Measurements from ENCODE around the gene CELF6.

Gene CELF6

GRCh38 chr15:72319985-72320671, at the start of gene CELF6:
Gene CELF6, minus strand, starts transcription at chr15:72320157. Its CDS starts 283 bp downstream, at chr15:72319874.
- Histone ChIP-seq H2AFZ (ENCODE audit: low read depth) (peak within 1 kb of the TSS; percentile 61; the same call in 1 of the 2 replicates), H3K9ac (peak within 1 kb of the TSS; percentile 44; the same call in 1 of the 2 replicates), H3K27ac (no peak within 1 kb of the TSS), H3K4me3 (IDR thresholded peaks at IDR 0.05; ENCODE audit: insufficient read depth, low read depth, low read length) (peak within 1 kb of the TSS; percentile 49), H4K20me1 (ENCODE audit: insufficient read depth) (no peaks in the 10 kb centered on the region), H3K79me2 (ENCODE audit: insufficient read depth, low read depth) (no peaks in the 10 kb centered on the region), H3K27me3 (ENCODE audit: insufficient read depth, low read depth) (peaks cover 6% of the 10 kb centered on the region; the same call in 1 of the 2 replicates), H3K36me3 (ENCODE audit: insufficient read depth) (no peaks in the 10 kb centered on the region), H3K4me1 (ENCODE audit: low read depth, poor library complexity, severe bottlenecking) (peaks cover 10% of the 10 kb centered on the region), H3K4me2 (peak within 1 kb of the TSS; percentile 76)
- no peak for TF ChIP-seq CTCF (conservative IDR thresholded peaks at IDR 0.05; ENCODE audit: low read depth, low read length)

GRCh38 chr15:72368899-72369298, 48.9 kb upstream of the CELF6 start:
- no peak overlapping the region for H3K4me2 ChIP-seq
- H2AFZ ChIP-seq (ENCODE audit: low read depth): no peak overlapping the region
- H3K79me2 ChIP-seq (ENCODE audit: insufficient read depth, low read depth): 0 out of 2 replicates have a peak, but pooled peaks cover 6% of the 10 kb centered on the region
- H3K4me3 ChIP-seq (IDR thresholded peaks at IDR 0.05; ENCODE audit: insufficient read depth, low read depth, low read length): no peak overlapping the region
- TF ChIP-seq CTCF (conservative IDR thresholded peaks at IDR 0.05; ENCODE audit: low read depth, low read length): no peak
- no peak overlapping the region for H3K9ac ChIP-seq
- H3K36me3 ChIP-seq (ENCODE audit: insufficient read depth): 0 out of 2 replicates have a peak, but pooled peaks cover 3% of the 10 kb centered on the region
- no peaks in the 10 kb centered on the region for H3K27me3 ChIP-seq (ENCODE audit: insufficient read depth, low read depth)
- H3K4me1 ChIP-seq (ENCODE audit: low read depth, poor library complexity, severe bottlenecking): no peaks in the 10 kb centered on the region
- no peak overlapping the region for H3K27ac ChIP-seq
- H4K20me1 ChIP-seq (ENCODE audit: insufficient read depth): no peaks in the 10 kb centered on the region

- no peak overlapping the region for H3K4me3 ChIP-seq (IDR thresholded peaks at IDR 0.05; ENCODE audit: insufficient read depth, low read depth, low read length)
- no peaks in the 10 kb centered on the region for H3K27me3 ChIP-seq (ENCODE audit: insufficient read depth, low read depth)
- 0 out of 2 replicates have a peak, but pooled peaks cover 3% of the 10 kb centered on the region for H3K36me3 ChIP-seq (ENCODE audit: insufficient read depth)
- H4K20me1 ChIP-seq (ENCODE audit: insufficient read depth): no peaks in the 10 kb centered on the region
- H3K27ac ChIP-seq: no peak overlapping the region
- no peak overlapping the region for H3K9ac ChIP-seq
- 0 out of 2 replicates have a peak, but pooled peaks cover 4% of the 10 kb centered on the region for H3K79me2 ChIP-seq (ENCODE audit: insufficient read depth, low read depth)
- no peak overlapping the region for H2AFZ ChIP-seq (ENCODE audit: low read depth)
- TF ChIP-seq CTCF (conservative IDR thresholded peaks at IDR 0.05; ENCODE audit: low read depth, low read length): no peak
- H3K4me1 ChIP-seq (ENCODE audit: low read depth, poor library complexity, severe bottlenecking): no peaks in the 10 kb centered on the region
- H3K4me2 ChIP-seq: no peak overlapping the region
Observed at GRCh38 chr15:72368325-72368724, 48.4 kb upstream of the CELF6 start.

GRCh38 chr15:72365844-72366243, 45.9 kb upstream of the CELF6 start:
- H4K20me1 ChIP-seq (ENCODE audit: insufficient read depth): no peaks in the 10 kb centered on the region
- TF ChIP-seq CTCF (conservative IDR thresholded peaks at IDR 0.05; ENCODE audit: low read depth, low read length): no peak
- H3K4me3 ChIP-seq (IDR thresholded peaks at IDR 0.05; ENCODE audit: insufficient read depth, low read depth, low read length): no peak overlapping the region
- no peak overlapping the region for H2AFZ ChIP-seq (ENCODE audit: low read depth)
- no peak overlapping the region for H3K9ac ChIP-seq
- H3K27me3 ChIP-seq (ENCODE audit: insufficient read depth, low read depth): no peaks in the 10 kb centered on the region
- H3K4me2 ChIP-seq: no peak overlapping the region
- no peak overlapping the region for H3K27ac ChIP-seq
- H3K4me1 ChIP-seq (ENCODE audit: low read depth, poor library complexity, severe bottlenecking): no peaks in the 10 kb centered on the region
- no peaks in the 10 kb centered on the region for H3K79me2 ChIP-seq (ENCODE audit: insufficient read depth, low read depth)
- H3K36me3 ChIP-seq (ENCODE audit: insufficient read depth): 0 out of 2 replicates have a peak, but pooled peaks cover 3% of the 10 kb centered on the region
